ENCODE measurements around the gene NEURL4. TPM values are rescaled to one million over a fixed set of nuclear protein-coding genes. Genes with fewer than 3 reads are reported as not detected.

Gene NEURL4
- total and polyA plus RNA-seq, 4 donors, result 0.76 to 14.2 (median 7.3) TPM

- no peak overlapping the region for H3K9ac ChIP-seq (ENCODE audit: low read depth in 1 of 2, low read length in 2 of 2)
- H3K4me3 ChIP-seq (ENCODE audit: low read depth in 1 of 3, low read length in 3 of 3), result no peak overlapping the region
- DNase-seq (ENCODE audit: low spot score), result no peak
- H3K27me3 ChIP-seq (ENCODE audit: control insufficient read depth in 4 of 4, insufficient read depth in 4 of 4, low read length in 3 of 4), result no peaks in the 10 kb centered on the region
- no peak for TF ChIP-seq JUND (IDR thresholded peaks at IDR 0.05)
- TF ChIP-seq SP1 (IDR thresholded peaks at IDR 0.05), result no peak
- no peak for TF ChIP-seq RAD21 (IDR thresholded peaks at IDR 0.05)
- TF ChIP-seq FOXA2 (IDR thresholded peaks at IDR 0.05), result no peak
- TF ChIP-seq GABPA (IDR thresholded peaks at IDR 0.05 in 1 of 2, conservative IDR thresholded peaks at IDR 0.05 in 1 of 2), result no peak
- no peak for TF ChIP-seq TAF1 (conservative IDR thresholded peaks at IDR 0.05)
- no peak for TF ChIP-seq MAX (IDR thresholded peaks at IDR 0.05)
- no peak for TF ChIP-seq ZBTB33 (IDR thresholded peaks at IDR 0.05)
- no peak for TF ChIP-seq EGR1 (IDR thresholded peaks at IDR 0.05; ENCODE audit: low read depth in 2 of 2)
- TF ChIP-seq HNF4G (IDR thresholded peaks at IDR 0.05), result no peak
- no peak for TF ChIP-seq YY1 (IDR thresholded peaks at IDR 0.05)
- TF ChIP-seq HNF4A (conservative IDR thresholded peaks at IDR 0.05), result no peak
- TF ChIP-seq, protein P1, sequence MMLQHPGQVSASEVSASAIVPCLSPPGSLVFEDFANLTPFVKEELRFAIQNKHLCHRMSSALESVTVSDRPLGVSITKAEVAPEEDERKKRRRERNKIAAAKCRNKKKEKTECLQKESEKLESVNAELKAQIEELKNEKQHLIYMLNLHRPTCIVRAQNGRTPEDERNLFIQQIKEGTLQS (IDR thresholded peaks at IDR 0.05), result no peak
- TF ChIP-seq NR2F2 (IDR thresholded peaks at IDR 0.05), result no peak
- no peak for TF ChIP-seq FOXA1 (IDR thresholded peaks at IDR 0.05)
- no peak for TF ChIP-seq REST (IDR thresholded peaks at IDR 0.05)
- no peak for TF ChIP-seq RXRA (IDR thresholded peaks at IDR 0.05)
- no peak overlapping the region for H3K27ac ChIP-seq (ENCODE audit: low read depth in 1 of 2, low read length in 2 of 2)
- 77% methylated on average over 1 of the region's 1 CpG for WGBS
- H3K4me1 ChIP-seq (ENCODE audit: control insufficient read depth in 4 of 4, insufficient read depth in 4 of 4, low read length in 3 of 4), result peaks cover 4 to 19% (median 12%) of the 10 kb centered on the region in 4 donors
- H3K36me3 ChIP-seq (ENCODE audit: control insufficient read depth in 4 of 4, insufficient read depth in 3 of 4, low read depth in 1 of 4, low read length in 3 of 4), result no peaks in the 10 kb centered on the region
- H3K9me3 ChIP-seq (ENCODE audit: control insufficient read depth in 4 of 4, low read length in 3 of 4), result no peaks in the 10 kb centered on the region
These were observed 62.4 kb downstream of the NEURL4 start for GRCh38 chr17:7266784-7267183.

Small RNA genes lying within 50 kb of the gene (small RNA-seq; reads per million reads assigned to genes)
- gene AC026954.2, result not detected
- gene RF00019, result not detected

Other genes starting within 250 kb of the NEURL4 start
Only the 30 nearest of the 34 such genes appear.
- 100 to 1,000 TPM; 188 to 336 TPM for gene ASGR2, start 214.5 kb downstream of the NEURL4 start, total RNA-seq
- 100 to 1,000 TPM; 650 to 657 TPM for gene ASGR2, start 214.5 kb downstream of the NEURL4 start, polyA plus RNA-seq
- gene ASGR1, start 150.0 kb downstream of the NEURL4 start, total RNA-seq, result 100 to 1,000 TPM; 127 to 401 TPM
- 100 to 1,000 TPM; 541 to 728 TPM for gene ASGR1, start 150.0 kb downstream of the NEURL4 start, polyA plus RNA-seq
- 1 to 10 TPM; 2.1 to 5.7 TPM for gene DLG4, start 109.5 kb downstream of the NEURL4 start, total RNA-seq
- gene DLG4, start 109.5 kb downstream of the NEURL4 start, polyA plus RNA-seq, result 1 to 10 TPM in 1 of 2 donors, under 1 TPM in 1; 0.40 to 1.6 TPM
- gene ACADVL, start 109.4 kb downstream of the NEURL4 start, total RNA-seq, result 1,000 to 10,000 TPM in 1 of 2 donors, 100 to 1,000 TPM in 1; 185 to 1,110 TPM
- 1,000 to 10,000 TPM; 1,107 to 1,301 TPM for gene ACADVL, start 109.4 kb downstream of the NEURL4 start, polyA plus RNA-seq
- 10 to 100 TPM; 16.7 to 24.5 TPM for gene DVL2, start 94.8 kb downstream of the NEURL4 start, total RNA-seq
- gene DVL2, start 94.8 kb downstream of the NEURL4 start, polyA plus RNA-seq, result 1 to 10 TPM; 3.4 to 5.9 TPM
- gene PHF23, start 89.9 kb downstream of the NEURL4 start, total RNA-seq, result 10 to 100 TPM; 14.6 to 15.8 TPM
- 10 to 100 TPM; 14.0 to 18.3 TPM for gene PHF23, start 89.9 kb downstream of the NEURL4 start, polyA plus RNA-seq
- 10 to 100 TPM; 74.4 to 88.4 TPM for gene GABARAP, start 86.9 kb downstream of the NEURL4 start, total RNA-seq
- 100 to 1,000 TPM; 322 to 489 TPM for gene GABARAP, start 86.9 kb downstream of the NEURL4 start, polyA plus RNA-seq
- gene CTDNEP1, start 77.6 kb downstream of the NEURL4 start, total RNA-seq, result 10 to 100 TPM; 15.2 to 21.9 TPM
- gene CTDNEP1, start 77.6 kb downstream of the NEURL4 start, polyA plus RNA-seq, result 10 to 100 TPM; 11.0 to 28.6 TPM
- gene ELP5, start 77.1 kb downstream of the NEURL4 start, total RNA-seq, result 10 to 100 TPM; 19.3 to 24.1 TPM
- 10 to 100 TPM; 29.1 to 38.4 TPM for gene ELP5, start 77.1 kb downstream of the NEURL4 start, polyA plus RNA-seq
- 10 to 100 TPM in 1 of 2 donors, 1 to 10 TPM in 1; 3.0 to 20.2 TPM for gene CLDN7, start 66.9 kb downstream of the NEURL4 start, total RNA-seq
- 10 to 100 TPM; 19.1 to 35.0 TPM for gene CLDN7, start 66.9 kb downstream of the NEURL4 start, polyA plus RNA-seq
- gene SLC2A4, start 47.6 kb downstream of the NEURL4 start, total RNA-seq, result 10 to 100 TPM in 1 of 2 donors, 1 to 10 TPM in 1; 1.2 to 10.6 TPM
- gene SLC2A4, start 47.6 kb downstream of the NEURL4 start, polyA plus RNA-seq, result 1 to 10 TPM in 1 of 2 donors, under 1 TPM in 1; 0.42 to 1.9 TPM
- gene YBX2, start 34.7 kb downstream of the NEURL4 start, total RNA-seq, result under 1 TPM; 0.61 to 0.75 TPM
- under 1 TPM; 0.33 to 0.53 TPM for gene YBX2, start 34.7 kb downstream of the NEURL4 start, polyA plus RNA-seq
- gene EIF5A, start 21.7 kb downstream of the NEURL4 start, total RNA-seq, result 100 to 1,000 TPM; 179 to 206 TPM
- 100 to 1,000 TPM; 399 to 506 TPM for gene EIF5A, start 21.7 kb downstream of the NEURL4 start, polyA plus RNA-seq
- gene GPS2, start 14.0 kb downstream of the NEURL4 start, total RNA-seq, result 10 to 100 TPM; 20.8 TPM
- gene GPS2, start 14.0 kb downstream of the NEURL4 start, polyA plus RNA-seq, result 10 to 100 TPM; 24.7 to 43.1 TPM
- 1 to 10 TPM; 4.9 to 7.4 TPM for gene ACAP1, start 7.2 kb upstream of the NEURL4 start, total RNA-seq
- gene ACAP1, start 7.2 kb upstream of the NEURL4 start, polyA plus RNA-seq, result 1 to 10 TPM; 1.1 to 4.5 TPM
- 1 to 10 TPM in 1 of 2 donors, under 1 TPM in 1; 0.89 to 2.0 TPM for gene KCTD11, start 22.8 kb upstream of the NEURL4 start, total RNA-seq
- gene KCTD11, start 22.8 kb upstream of the NEURL4 start, polyA plus RNA-seq, result 1 to 10 TPM in 1 of 2 donors, under 1 TPM in 1; 0.39 to 3.5 TPM
- not detected for gene TMEM95, start 25.8 kb upstream of the NEURL4 start, total RNA-seq
- gene TMEM95, start 25.8 kb upstream of the NEURL4 start, polyA plus RNA-seq, result not detected
- 1 to 10 TPM in 1 of 2 donors, under 1 TPM in 1; 0.05 to 3.2 TPM for gene TNK1, start 51.8 kb upstream of the NEURL4 start, total RNA-seq
- gene TNK1, start 51.8 kb upstream of the NEURL4 start, polyA plus RNA-seq, result 1 to 10 TPM; 1.9 to 3.5 TPM
- 1 to 10 TPM; 2.8 to 4.2 TPM for gene PLSCR3, start 65.2 kb upstream of the NEURL4 start, total RNA-seq
- 10 to 100 TPM in 1 of 2 donors, 1 to 10 TPM in 1; 4.0 to 10.9 TPM for gene PLSCR3, start 65.2 kb upstream of the NEURL4 start, polyA plus RNA-seq
- 100 to 1,000 TPM in 1 of 2 donors, 10 to 100 TPM in 1; 30.0 to 130 TPM for gene TMEM256, start 74.8 kb upstream of the NEURL4 start, total RNA-seq
- gene TMEM256, start 74.8 kb upstream of the NEURL4 start, polyA plus RNA-seq, result 10 to 100 TPM; 95.6 to 99.8 TPM
- gene NLGN2, start 78.5 kb upstream of the NEURL4 start, total RNA-seq, result 1 to 10 TPM in 1 of 2 donors, under 1 TPM in 1; 0.47 to 1.3 TPM
- 1 to 10 TPM in 1 of 2 donors, under 1 TPM in 1; 0.24 to 2.4 TPM for gene NLGN2, start 78.5 kb upstream of the NEURL4 start, polyA plus RNA-seq
- gene SPEM1, start 91.0 kb upstream of the NEURL4 start, total RNA-seq, result not detected
- not detected for gene SPEM1, start 91.0 kb upstream of the NEURL4 start, polyA plus RNA-seq
- not detected for gene SPEM2, start 96.3 kb upstream of the NEURL4 start, total RNA-seq
- not detected for gene SPEM2, start 96.3 kb upstream of the NEURL4 start, polyA plus RNA-seq
- not detected for gene SPEM3, start 99.5 kb upstream of the NEURL4 start, total RNA-seq
- gene SPEM3, start 99.5 kb upstream of the NEURL4 start, polyA plus RNA-seq, result not detected
- gene TMEM102, start 106.1 kb upstream of the NEURL4 start, total RNA-seq, result 1 to 10 TPM; 1.6 to 2.9 TPM
- gene TMEM102, start 106.1 kb upstream of the NEURL4 start, polyA plus RNA-seq, result 1 to 10 TPM; 1.6 to 3.3 TPM
- gene FGF11, start 110.2 kb upstream of the NEURL4 start, total RNA-seq, result under 1 TPM; 0.19 to 0.25 TPM
- under 1 TPM; 0.17 to 0.21 TPM for gene FGF11, start 110.2 kb upstream of the NEURL4 start, polyA plus RNA-seq
- gene CHRNB1, start 115.7 kb upstream of the NEURL4 start, total RNA-seq, result 1 to 10 TPM; 4.2 to 7.4 TPM
- 10 to 100 TPM in 1 of 2 donors, 1 to 10 TPM in 1; 7.0 to 11.5 TPM for gene CHRNB1, start 115.7 kb upstream of the NEURL4 start, polyA plus RNA-seq
- 1 to 10 TPM; 4.6 to 6.0 TPM for gene ZBTB4, start 150.3 kb upstream of the NEURL4 start, total RNA-seq
- gene ZBTB4, start 150.3 kb upstream of the NEURL4 start, polyA plus RNA-seq, result 1 to 10 TPM; 1.5 to 5.7 TPM
- not detected for gene SLC35G6, start 152.1 kb upstream of the NEURL4 start, total RNA-seq
- gene SLC35G6, start 152.1 kb upstream of the NEURL4 start, polyA plus RNA-seq, result not detected
- gene POLR2A, start 155.0 kb upstream of the NEURL4 start, total RNA-seq, result 10 to 100 TPM; 53.5 to 54.4 TPM
- gene POLR2A, start 155.0 kb upstream of the NEURL4 start, polyA plus RNA-seq, result 10 to 100 TPM; 13.3 to 16.2 TPM

All from liver (tissue), 10 donors.